NCI-H748 (cell line): ENCODE results near the gene ATRX.
"Not testable (repeated sequence)": the region's sequence is repeated elsewhere in the genome, so short reads cannot be mapped to it uniquely, and the experiment has no call there.

Experiments
- DNase-seq: peaks from one replicate; lab custom pipeline; 2025; ENCODE audit not compliant: unreplicated experiment; lab: John Stamatoyannopoulos, UW

Gene ATRX

DNA sequence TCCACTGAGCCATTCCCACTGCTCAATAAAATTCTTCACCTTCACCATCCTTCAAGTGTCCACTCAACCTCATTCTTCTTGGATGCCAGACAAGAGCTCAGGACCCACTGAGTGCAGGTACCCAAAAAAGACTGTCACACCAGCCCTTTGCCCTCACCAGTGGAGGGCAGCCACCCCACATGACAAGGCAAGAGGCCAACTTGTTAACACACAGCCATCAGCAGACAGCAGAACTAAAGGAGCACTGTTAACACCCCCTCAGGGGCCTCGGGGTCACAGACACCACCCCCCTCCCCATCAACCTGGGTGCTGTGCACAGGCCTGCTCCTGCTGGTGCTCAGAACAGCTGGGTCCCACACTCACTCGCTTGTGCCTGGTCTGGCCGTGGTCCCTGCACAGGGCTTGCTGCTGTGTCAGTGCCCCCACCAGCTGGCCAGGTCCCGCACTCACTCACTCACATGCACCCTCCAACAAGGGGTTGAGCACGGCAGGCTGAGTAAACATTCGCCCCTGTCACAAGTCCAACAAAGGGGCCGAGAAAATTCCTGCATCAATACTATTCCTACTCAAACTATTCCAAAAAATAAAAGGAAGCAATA, 54.1 kb downstream of the ATRX start:
- DNase-seq, result no peak

GRCh38 chrX:77726095-77726494, 59.9 kb downstream of the ATRX start:
- DNase-seq, result not testable (repeated sequence)

DNA sequence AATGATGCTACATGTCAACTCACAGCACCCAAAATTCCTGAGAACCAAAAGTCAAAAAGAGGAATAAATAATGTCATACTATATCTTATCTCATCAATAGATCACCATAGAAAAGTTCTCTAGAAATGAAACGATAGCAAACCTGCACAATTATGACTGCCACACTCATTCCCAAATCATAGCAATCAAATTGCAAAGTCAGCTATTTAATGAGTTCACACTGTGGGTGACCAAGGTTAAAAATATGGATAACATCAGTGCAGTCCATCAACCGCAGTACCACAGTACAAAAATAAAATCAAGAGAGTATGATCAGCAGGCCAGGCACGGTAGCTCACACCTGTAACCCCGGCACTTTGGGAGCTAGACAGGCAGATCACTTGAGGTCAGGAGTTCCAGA, 62.3 kb downstream of the ATRX start:
- DNase-seq, result no peak

DNA sequence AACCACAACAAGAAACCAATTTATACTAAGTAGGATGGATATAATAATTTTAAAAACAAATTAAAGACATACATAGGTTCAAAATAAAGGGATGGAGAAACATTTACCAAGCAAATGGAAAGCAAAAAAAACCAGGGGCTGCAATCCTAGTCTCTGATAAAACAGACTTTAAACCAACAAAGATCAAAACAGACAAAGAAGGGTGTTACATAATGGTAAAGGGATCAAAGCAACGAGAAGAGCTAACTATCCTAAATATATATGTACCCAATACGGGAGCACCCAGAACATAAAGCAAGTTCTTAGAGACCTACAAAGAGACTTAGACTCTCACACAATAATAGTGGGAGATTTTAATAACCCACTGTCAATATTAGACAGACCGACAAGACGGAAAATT, 66.6 kb downstream of the ATRX start:
- DNase-seq, result no peak

DNA sequence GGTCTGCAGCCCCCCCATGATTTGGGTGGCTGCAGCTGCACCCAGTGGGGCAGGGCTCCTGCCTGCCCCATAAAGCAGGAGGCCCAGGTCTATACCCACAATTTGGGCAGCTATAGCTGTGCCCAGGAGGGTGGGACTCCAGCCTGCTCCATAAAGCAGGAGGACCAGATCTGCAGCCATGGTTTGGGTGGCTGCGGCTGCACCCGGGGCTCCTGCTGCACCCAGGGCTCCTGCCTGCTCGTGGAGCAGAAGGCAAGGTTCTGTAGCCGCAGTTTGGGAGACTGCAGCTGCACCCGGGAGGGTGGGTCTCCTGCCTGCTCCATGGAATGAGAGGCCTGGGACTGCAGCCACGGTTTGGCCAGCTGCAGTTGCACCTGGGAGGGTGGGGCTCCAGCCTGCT, 81.1 kb downstream of the ATRX start:
- no peak for DNase-seq

- DNase-seq, result no peak
These were observed 87.8 kb downstream of the ATRX start for GRCh38 chrX:77698242-77698641.

GRCh38 chrX:77694491-77694890, 91.5 kb downstream of the ATRX start:
- DNase-seq, result no peak

DNA sequence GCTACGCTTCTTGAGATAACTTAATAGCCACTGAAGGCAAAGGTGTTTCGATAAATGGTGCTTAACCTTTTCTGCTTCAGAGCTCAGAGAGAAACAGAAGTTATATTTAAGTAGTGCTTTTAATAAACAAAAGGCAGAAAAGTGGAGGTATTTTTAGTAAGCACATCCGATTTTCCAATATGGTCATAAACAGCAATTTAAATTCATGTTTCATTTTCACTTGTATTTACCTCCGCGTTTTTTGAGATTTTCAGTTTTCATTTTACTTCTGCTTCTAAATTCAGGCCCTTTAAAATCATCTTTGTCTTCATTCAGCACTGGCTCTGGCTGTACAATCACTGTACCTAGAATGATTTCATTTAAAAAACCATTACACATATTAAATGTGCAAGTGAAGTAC, 92.4 kb downstream of the ATRX start:
- DNase-seq, result no peak

DNA sequence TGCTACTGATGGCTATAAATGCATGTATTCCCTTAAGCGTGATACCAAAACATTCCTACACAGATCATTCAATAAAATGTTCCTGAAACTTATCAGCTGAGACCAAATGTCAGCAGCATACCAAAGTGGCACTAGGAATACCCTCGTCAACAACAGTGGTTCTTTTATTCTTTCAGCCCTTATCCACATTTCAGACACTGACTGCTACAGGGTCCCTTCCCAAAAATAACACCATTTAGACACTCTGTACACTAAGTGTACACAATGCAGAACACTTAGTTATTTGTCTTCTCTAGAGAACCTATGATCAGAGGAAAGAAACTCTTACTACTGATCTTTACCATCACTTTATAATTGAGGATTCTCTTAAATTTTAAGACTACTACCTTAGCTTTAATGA, 94.1 kb downstream of the ATRX start:
- no peak for DNase-seq

DNA sequence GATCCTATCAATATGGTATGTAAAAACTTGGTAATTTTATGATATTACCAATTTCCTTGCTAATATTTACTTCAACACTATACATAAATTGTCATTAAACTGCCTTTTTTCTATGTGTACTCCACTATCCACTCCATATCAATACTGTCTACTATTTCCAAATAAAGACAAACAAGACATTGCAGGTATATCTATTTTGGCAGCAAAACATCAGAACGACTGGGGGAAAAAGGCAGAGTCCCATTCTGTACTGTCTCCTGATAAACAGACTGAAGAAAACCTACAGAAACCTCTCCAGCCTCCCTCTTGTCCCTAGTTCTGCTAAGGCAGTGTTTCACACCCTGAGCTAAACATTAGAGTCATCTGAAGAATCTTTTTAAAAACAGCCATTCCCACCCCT, 96.6 kb downstream of the ATRX start:
- no peak for DNase-seq

- DNase-seq, result not testable (repeated sequence)
These were observed 100.3 kb downstream of the ATRX start for GRCh38 chrX:77685683-77686082.

DNA sequence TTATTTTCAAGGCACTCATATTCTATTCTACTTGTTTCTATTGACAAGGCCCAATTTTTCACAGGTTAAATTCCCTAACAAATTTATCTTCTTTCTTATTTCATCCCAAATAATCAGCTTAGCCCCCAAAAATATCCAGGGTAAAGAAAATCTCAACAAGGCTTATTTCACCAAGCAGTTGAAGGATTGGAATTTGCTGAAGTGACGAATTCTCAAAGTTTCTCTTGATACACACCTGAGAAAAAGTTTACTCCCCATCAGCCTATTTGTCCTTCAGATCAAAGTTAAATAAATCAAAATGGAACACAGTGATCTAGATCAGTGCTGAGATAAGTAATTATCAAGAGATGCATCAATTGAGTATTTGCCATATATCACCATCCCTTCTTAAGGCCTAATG, 106.9 kb downstream of the ATRX start:
- no peak for DNase-seq

- no peak for DNase-seq
These were observed 110.0 kb downstream of the ATRX start for GRCh38 chrX:77675986-77676385.

GRCh38 chrX:77668391-77669237, 117.4 kb downstream of the ATRX start:
- no peak for DNase-seq

DNA sequence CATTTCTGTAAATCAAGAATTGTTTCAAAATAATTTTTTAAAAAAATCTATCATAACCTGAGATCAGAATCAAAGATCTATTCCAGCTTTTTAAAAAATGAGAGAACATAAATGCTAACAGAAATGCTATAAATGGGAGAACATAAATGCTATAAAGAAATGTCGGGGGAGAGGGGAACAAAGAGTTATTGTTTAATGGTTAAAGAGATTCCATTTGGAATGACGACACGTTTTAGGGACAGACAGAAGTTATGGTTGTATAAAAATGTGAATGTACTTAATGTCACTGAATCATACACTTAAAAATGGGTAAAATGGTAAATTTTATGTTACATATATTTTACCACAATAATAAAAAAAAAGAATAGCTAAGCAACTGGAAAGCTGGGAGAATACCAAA, 127.1 kb downstream of the ATRX start:
- no peak for DNase-seq

DNA sequence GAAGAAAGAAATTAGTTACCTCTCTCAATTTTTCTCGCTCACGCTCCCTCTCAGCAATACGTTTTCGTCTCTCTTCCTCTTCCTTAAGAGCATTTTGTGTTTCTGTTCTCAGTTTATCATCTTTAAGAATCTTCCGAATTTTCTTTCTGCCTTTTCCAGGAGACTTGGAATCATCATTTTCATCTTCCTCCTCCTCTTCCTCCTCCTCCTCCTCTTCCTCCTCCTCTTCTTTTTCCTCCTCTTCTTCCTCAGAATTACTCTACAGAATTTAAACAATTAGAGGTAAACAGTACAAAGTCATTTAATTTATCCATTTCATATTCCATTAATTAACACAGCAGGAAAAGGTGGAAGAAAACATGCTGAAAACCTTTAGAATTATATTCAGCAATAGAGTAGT, 133.9 kb downstream of the ATRX start:
- DNase-seq, result no peak

GRCh38 chrX:77640702-77641101, 145.3 kb downstream of the ATRX start:
- no peak for DNase-seq

DNA sequence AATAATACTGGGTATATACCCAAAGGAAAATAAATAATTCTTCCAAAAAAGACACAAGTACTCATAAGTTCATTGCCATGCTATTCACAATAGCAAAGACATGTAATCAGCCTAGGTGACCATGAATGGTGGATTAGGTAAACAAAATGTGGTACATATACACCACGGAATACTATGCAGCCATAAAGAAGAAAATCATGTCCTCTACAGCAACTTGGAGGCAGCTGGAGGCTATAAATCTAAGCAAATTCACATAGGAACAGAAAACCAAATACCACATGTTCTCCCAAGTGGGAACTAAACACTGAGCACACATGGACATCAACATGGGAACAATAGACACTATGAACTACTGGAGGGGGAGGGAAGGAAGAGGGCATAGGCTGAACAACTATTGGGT, 146.2 kb downstream of the ATRX start:
- no peak for DNase-seq

DNA sequence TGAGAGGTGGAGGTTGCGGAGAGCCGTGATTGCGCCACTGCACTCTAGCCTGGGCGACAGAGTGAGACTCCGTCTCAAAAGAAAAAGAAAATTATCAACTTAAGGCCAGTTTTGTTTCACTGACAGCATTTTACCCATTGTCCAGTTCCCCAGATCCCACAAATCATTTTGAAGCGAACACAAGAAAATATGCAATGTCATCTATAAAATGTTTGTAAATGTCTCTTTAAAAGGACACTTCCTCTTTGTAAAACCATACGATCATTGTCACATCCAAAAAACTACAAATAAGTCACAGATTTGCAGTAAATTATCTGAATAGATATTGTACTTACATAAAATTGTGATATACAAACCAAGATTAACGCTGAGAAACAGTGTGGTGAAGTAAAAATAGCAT, 147.6 kb downstream of the ATRX start:
- DNase-seq, result no peak

- no peak for DNase-seq
These were observed 150.6 kb downstream of the ATRX start for GRCh38 chrX:77635373-77635772.

DNA sequence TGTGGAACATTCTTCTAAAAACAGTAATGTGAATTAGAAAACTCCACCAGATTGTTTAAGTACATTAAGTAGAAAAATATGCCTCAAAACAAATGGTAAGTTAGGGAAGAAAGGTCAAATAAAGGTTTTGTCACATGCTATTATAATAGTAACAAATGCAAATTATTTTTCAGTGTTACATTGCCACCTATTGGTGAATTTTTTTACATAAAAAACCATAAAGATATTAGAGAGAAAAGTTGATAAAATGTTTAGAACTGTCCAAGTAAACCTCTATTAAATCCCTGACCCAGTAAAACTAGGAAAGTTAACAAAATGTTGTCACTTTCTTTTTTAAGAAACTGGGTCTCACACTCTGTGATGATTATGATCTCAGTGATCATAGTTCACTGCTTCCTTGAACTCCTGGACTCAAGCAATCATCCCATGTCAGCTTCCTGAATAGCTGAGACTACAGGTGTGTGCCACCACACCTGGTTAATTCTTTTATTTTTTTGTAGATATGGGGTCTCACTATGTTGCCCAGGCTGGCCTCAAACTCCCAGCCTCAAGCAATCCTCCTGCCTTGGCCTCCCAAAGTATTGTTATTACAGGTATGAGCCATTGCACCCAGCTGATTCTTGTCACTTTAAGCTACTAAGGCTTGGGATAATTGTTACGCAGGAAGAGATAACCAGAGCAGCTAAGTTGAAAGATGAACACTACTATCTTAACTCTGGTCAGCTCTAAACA, 157.6 kb downstream of the ATRX start:
- DNase-seq, result no peak

- DNase-seq, result no peak
These were observed 163.3 kb downstream of the ATRX start for GRCh38 chrX:77622672-77623071.
